HS-27A (cell line): Measurements from ENCODE around the gene GOT2.
"Not testable (repeated sequence)": the region's sequence is repeated elsewhere in the genome, so short reads cannot be mapped to it uniquely, and the experiment has no call there.

Experiments
- DNase-seq: peaks from one replicate; pipeline ENCODE4 v3.0.0-alpha.2; 2012; ENCODE audit warnings: low read depth, missing footprints

GOT2 gene

DNA sequence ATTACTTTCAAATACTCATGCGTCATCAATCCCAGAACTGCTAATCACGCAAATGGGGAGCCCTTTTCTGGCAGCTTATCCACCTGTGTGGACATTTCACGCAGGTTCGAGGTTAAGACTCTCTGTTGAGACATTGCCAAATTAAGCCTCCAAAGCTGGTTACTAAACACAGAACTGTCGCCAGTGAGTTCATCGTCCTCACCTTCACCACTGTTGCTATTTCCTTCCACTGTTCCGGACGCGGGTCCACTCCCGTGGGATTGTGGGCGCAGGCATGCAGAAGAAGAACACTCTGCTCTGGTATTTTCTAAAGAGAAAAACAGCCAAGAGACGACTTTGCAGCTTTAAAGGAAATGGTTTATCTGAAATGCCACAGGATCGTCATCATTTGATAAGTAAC lies 16.1 kb downstream of the GOT2 start:
- no peak for DNase-seq

- DNase-seq: no peak
Observed at GRCh38 chr16:58716468-58716867, 17.6 kb downstream of the GOT2 start.

DNA sequence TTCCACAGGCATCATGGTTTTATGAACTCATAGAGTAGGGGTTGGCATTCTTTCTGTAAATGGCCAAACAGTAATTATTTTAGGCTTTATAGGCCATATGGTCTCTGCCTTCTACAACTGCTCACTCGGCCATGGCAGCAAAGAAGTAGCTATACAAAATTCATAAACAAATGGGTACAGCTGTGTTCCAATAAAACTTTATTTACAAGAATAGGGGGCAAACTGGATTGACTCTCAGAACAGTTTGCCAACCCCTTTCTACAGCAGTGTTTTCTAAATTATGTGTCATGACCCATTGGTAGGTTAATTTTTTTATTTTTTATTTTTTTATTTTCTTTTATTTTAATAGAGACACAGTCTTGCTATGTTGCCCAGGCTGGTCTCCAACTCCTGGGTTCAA lies 20.4 kb downstream of the GOT2 start:
- DNase-seq: no peak

DNA sequence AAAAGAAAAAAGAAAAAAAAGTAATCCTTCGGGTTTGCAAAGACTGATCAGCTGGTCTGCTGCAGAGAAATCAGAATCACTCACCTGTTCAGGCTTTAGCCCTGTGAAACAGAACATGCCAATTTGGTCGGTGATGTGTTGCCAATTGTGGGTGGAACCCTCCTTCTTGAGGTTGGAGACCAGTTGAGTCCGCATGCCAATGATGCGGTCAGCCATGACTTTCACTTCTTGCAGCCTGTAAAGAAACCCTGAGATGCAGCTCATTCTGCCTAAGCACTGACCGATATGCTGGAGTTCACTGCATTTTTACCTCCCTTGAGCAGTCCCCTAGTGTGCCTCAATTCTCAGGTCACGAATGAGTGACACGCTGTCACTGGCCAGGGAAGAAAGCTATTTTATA lies 24.8 kb downstream of the GOT2 start:
- no peak for DNase-seq

DNA sequence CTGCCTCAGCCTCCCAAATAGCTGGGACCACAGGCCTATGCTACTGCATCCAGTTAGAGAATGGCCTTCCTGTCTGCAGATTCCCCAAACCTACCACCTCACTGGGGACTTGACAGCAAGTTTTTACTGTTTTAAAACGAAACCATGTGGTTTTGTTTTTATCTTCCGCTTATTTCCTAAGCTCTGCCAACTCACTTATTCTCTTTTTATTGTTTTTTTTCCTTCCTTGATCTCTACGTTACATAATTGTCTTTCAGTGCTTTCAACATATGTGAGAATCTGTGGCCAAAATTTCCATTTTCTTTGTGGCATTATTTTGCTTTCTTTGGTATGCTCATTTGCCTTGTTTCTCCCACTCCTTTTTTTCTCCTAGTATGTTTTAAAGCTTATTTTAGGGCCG lies 35.0 kb downstream of the GOT2 start:
- DNase-seq: no peak

DNA sequence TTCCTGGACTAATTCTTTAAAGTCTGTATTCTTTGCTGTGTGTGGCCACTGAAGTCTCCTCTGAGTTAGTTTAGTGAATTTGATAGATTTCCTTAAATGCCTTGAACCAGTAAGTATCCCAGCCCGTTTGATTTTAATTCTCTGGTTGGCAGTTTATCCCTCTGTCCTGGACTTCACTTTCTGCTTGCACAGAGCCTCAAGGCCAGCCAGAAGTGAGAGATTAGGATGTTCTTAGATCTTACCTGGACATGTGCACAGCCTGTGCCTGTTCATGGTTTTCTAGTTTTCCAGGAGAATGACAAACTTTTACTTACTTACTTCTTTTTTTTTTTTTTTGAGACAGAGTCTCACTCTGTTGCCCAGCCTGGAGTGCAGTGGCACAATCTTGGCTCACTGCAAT lies 38.7 kb downstream of the GOT2 start:
- DNase-seq: no peak

- DNase-seq: no peak
Observed at GRCh38 chr16:58692450-58692849, 41.7 kb downstream of the GOT2 start.

DNA sequence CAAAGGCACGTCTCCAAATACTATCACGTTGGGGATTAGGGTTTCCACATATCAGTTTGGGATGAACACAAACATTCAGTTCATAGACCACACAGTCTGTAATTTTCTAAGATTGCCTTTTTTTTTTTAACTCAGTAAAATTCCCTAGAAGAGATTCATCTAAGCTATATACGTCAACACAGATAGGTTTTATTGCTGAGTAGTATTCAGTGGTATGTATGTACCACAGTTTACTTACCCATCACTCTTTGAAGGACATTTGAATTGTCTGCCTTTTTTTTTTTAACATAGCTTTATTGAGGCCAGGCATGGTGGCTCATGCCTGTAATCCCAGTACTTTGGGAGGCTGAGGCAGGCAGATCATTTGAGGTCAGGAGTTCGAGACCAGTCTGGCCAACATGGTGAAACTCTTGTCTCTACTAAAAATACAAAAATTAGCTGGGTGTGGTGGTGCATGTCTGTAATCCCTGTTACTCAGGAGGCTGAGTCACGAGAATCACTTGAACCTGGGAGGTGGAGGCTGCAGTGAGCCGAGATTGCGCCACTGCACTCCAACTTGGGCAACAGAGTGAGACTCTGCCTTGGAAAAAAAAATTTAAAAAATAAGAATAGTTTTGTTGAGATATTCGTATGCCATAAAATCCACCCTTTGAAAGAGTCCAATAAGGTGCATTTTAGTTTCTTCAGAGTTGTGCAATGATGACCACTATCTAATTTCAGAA lies 47.0 kb downstream of the GOT2 start:
- peak; percentile 20 for DNase-seq

DNA sequence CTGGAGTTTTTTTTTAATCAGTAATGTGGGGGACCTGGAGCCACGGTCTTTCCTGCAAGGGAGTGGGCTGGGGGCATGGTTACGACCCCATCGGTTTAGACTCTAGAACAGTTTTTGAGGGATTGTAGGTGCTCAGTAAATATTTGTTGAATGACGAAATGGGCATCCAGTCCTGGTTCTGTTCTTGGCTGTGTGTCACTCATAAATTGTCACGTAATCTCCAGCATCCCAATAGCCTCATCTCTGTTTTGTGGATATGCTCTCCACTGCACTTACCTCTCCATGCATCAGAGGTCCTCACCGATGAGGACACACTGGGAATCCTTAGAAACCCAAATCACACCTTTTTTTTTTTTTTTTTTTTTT lies 49.0 kb downstream of the GOT2 start:
- DNase-seq: no peak

DNA sequence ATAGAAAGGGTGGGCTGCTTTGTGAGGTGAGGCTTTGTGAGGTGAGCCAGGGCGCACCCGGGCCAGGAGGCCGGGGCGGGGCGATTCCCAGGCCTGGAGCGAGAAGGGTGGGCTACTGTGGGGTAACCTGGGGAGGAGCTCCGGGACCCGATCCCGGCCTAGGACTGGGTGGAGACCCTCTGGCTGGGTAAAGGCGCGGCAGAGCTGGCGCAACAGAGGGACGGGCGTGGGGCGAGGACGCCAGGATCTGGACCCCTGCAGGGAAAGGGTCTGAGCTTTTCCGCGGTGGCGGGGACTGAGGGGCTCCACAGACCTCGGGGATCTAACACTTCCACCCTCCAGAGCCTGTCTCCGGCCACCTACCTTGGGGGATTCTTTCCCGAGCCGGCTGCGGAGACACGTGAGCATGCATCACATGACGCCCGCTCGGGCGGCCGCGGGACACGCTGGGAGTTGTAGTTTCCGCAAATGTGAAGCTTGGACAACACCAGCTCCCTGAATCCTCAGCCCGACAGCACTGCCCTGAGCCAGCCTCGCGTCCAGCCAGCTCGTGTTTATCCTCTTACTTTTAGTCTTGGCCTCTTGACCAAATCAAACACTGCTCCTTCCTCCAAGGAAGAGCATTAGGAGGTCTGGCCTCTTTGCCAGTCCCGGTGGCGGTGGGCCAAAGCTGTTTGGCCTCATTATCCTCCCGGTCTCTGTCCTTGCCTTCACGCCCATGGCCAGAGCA lies 49.6 kb downstream of the GOT2 start, which contains the start of gene SLC38A7:
TSS of gene SLC38A7 (minus strand) at position 417 of the 730 bp plus-strand sequence. CDS start 4,644 bp downstream, outside the sequence.
- DNase-seq: peak; percentile 60

- no peak for DNase-seq
Observed at GRCh38 chr16:58684001-58684353, 50.1 kb downstream of the GOT2 start.

DNA sequence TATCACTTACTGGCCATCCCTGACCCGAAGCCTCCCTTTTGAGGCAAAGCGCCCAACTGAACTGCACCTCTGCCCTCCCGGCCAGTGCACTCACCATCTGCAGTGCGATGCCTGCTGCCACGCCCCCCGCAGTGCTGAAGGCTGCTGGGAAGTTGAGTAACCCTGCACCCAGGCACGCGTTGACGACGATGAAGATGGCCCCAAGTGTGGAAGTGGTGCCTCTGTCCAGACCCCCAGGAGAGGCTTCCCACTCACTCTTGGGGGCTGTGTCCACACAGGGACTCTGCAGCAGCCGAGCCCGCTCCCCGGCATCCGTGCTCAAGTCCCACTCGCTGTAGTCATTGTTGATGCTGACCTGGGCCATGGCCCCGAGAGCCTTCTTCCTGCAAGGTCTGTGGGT lies 54.4 kb downstream of the GOT2 start:
- DNase-seq: no peak

- DNase-seq: no peak
Observed at GRCh38 chr16:58678716-58679115, 55.4 kb downstream of the GOT2 start.

DNA sequence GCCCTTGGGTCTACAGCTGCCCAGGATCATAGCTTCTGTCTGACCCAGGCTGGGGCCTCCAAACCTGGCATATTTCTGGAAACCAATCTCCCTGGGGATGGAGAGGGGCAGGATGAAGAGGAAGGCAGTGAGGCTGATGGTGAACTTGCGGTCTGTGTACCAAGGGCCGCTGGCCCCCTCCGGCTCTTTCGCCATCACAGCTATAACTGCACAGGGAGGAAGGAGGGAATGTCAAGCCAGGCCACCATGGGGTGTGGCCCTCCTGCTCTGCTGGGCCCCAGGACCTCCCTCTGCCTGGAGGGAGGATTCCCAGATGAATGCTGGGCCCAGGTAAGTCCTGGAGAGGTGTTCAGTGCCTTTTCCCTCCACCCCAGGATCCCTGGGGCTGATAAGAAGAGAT lies 55.8 kb downstream of the GOT2 start:
- no peak for DNase-seq

DNA sequence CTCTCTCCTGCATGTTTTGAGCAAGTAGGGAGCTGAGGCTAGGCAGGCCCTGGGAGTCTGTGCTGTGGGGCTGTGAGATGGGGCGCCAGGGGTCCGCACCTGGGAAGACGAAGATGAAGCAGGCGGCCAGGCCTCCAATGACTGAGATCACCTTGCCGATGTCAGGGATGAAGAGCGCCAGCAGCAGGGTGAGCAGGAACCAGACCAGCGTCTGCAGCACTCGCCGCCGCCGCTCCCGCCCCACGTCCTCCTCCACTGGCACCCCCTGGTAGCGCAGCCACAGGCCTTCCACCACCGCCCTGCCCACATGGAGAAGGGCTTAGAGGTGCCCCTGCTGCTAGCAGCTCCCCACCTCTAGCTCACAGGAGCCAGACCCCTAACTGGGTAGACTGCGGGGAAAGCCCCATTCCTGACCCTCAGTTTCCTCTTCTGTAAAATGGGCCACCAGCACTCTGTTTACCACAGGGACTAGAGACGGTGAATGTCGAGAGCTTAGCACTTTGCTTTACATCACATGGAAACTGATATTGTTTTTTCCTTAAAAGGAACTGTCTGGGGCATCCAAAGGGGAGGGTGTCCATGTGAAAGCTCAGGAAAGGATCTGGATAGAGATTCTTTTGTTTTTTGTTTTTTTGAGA lies 63.1 kb downstream of the GOT2 start:
- DNase-seq: no peak

DNA sequence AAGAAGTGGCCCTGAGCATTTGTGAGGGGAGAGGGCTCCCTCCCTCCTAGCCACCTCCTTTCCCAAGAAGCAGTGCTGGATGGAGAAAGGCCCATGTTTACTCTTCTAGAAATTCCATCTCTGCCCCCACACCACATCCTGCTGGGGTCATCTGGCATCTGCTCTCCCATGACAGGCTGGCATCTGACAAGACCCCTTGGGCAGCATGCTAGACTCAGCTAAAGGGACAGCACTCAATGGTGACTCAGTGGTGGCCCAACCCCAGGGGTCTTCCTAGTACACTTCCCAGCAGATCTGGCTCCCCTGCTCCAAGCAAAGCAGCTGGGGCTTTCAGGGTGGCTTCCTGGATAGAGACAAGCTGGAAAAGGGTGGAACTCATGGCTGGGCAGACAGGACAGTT lies 63.9 kb downstream of the GOT2 start:
- DNase-seq: no peak

DNA sequence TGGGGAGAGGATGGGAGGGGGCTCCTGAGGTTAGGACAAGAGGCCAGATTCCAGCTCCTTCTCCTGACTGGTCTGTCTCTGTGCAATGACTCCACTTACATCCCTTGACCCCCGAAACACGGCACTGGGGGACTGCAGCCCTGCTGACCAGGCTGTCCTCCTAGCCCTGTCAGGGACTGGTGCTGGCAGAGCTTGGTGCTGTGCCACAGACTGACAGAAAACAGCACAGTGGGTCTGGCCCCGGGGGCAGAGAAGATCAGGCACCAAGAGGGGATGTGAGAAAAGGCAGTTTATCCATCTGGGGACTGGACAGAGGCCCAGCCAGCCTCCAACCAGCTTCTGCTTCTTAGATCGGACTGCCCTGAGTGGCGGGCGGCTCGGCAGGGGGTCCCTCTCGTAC lies 68.9 kb downstream of the GOT2 start:
- DNase-seq: no peak

GRCh38 chr16:58661199-58661830 lies 72.8 kb downstream of the GOT2 start:
- peak; percentile 59 for DNase-seq

- DNase-seq: not testable (repeated sequence)
Observed at GRCh38 chr16:58659911-58660310, 74.2 kb downstream of the GOT2 start.

DNA sequence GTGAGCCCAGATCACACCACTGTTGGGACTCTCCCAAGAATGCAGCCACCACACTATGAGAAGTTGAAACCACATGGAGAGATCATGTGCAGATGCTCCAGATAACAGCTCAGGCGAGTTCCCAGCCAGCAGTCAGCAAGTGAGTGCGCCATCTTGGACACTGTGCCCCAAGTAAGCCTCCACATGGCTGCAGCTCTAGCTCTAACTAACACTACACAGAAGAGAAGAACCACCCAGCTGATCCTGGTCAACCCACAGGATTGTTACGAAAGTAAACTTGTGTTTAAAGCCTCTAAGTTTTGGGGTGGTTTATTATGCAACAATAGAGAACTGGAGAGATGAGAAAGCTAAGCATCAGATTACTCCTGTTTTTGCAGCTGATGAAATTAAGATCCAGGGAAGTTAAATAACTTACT lies 75.3 kb downstream of the GOT2 start:
- no peak for DNase-seq
